ENCODE data around the gene C1QL1.

C1QL1 gene

GRCh38 chr17:44926821-44927525, 41.1 kb downstream of the C1QL1 start:
- FAIRE-seq (no peak), DNase-seq (ENCODE audit: insufficient read length, low spot score) (no peak)
- TF ChIP-seq PAX5 (IDR thresholded peaks at IDR 0.05; ENCODE audit: insufficient read depth, low read length, severe bottlenecking), result no peak
- no peak for TF ChIP-seq POU2F2 (IDR thresholded peaks at IDR 0.05; ENCODE audit: low read depth, low read length)
- TF ChIP-seq POLR2A (IDR thresholded peaks at IDR 0.05; ENCODE audit: low read depth, low read length), result no peak
- TF ChIP-seq TAF1 (IDR thresholded peaks at IDR 0.05; ENCODE audit: low read depth, low read length), result no peak
- TF ChIP-seq SPI1 (IDR thresholded peaks at IDR 0.05; ENCODE audit: low read depth, low read length), result no peak
- TF ChIP-seq POLR2AphosphoS5 (IDR thresholded peaks at IDR 0.05; ENCODE audit: low read depth, low read length), result no peak

- DNase-seq (ENCODE audit: insufficient read length, low spot score), result no peak
- FAIRE-seq, result no peak
- no peak for TF ChIP-seq POLR2A (IDR thresholded peaks at IDR 0.05; ENCODE audit: low read depth, low read length)
- TF ChIP-seq TAF1 (IDR thresholded peaks at IDR 0.05; ENCODE audit: low read depth, low read length), result no peak
- no peak for TF ChIP-seq POLR2AphosphoS5 (IDR thresholded peaks at IDR 0.05; ENCODE audit: low read depth, low read length)
- TF ChIP-seq PAX5 (IDR thresholded peaks at IDR 0.05; ENCODE audit: insufficient read depth, low read length, severe bottlenecking), result no peak
Observed at GRCh38 chr17:44925731-44926697, 42.1 kb downstream of the C1QL1 start.

DNA sequence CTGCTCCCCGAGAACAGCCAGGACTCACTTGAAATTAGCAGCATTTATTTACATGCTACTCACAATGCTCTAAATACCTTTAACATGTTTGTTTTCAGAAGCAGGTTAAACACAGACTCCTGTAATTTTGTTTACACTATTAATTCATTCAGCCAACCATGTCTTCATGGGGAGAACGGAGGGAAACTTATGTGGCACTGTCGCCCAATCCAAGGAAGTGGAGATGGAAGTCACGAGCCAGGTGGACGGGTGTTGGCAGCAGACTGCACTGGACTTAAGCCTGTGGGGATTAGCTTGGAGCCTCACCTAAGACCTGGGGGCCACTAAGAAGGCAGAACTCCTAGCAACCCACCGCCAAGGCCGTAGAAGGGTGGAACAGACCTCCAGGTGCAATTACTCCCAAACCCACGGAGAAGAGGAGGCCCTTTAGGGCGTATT, 44.0 kb downstream of the C1QL1 start:
- FAIRE-seq (no peak), DNase-seq (ENCODE audit: insufficient read length, low spot score) (no peak)
- TF ChIP-seq POU2F2 (IDR thresholded peaks at IDR 0.05; ENCODE audit: low read depth, low read length) (no peak), SPI1 (IDR thresholded peaks at IDR 0.05; ENCODE audit: low read depth, low read length) (no peak), POLR2A (IDR thresholded peaks at IDR 0.05; ENCODE audit: low read depth, low read length) (no peak), PAX5 (IDR thresholded peaks at IDR 0.05; ENCODE audit: insufficient read depth, low read length, severe bottlenecking) (no peak), TAF1 (IDR thresholded peaks at IDR 0.05; ENCODE audit: low read depth, low read length) (no peak), POLR2AphosphoS5 (IDR thresholded peaks at IDR 0.05; ENCODE audit: low read depth, low read length) (no peak)

- FAIRE-seq (no peak), DNase-seq (ENCODE audit: insufficient read length, low spot score) (no peak)
- TF ChIP-seq TAF1 (IDR thresholded peaks at IDR 0.05; ENCODE audit: low read depth, low read length) (no peak), POLR2A (IDR thresholded peaks at IDR 0.05; ENCODE audit: low read depth, low read length) (no peak), PAX5 (IDR thresholded peaks at IDR 0.05; ENCODE audit: insufficient read depth, low read length, severe bottlenecking) (no peak), POLR2AphosphoS5 (IDR thresholded peaks at IDR 0.05; ENCODE audit: low read depth, low read length) (no peak), POU2F2 (IDR thresholded peaks at IDR 0.05; ENCODE audit: low read depth, low read length) (no peak), SPI1 (IDR thresholded peaks at IDR 0.05; ENCODE audit: low read depth, low read length) (no peak)
Observed at GRCh38 chr17:44922746-44923470, 45.2 kb downstream of the C1QL1 start.

GRCh38 chr17:44922136-44922535, 46.0 kb downstream of the C1QL1 start:
- TF ChIP-seq PAX5 (IDR thresholded peaks at IDR 0.05; ENCODE audit: insufficient read depth, low read length, severe bottlenecking), result no peak
- TF ChIP-seq SPI1 (IDR thresholded peaks at IDR 0.05; ENCODE audit: low read depth, low read length), result no peak
- no peak for TF ChIP-seq POU2F2 (IDR thresholded peaks at IDR 0.05; ENCODE audit: low read depth, low read length)
- TF ChIP-seq TAF1 (IDR thresholded peaks at IDR 0.05; ENCODE audit: low read depth, low read length), result no peak
- TF ChIP-seq POLR2AphosphoS5 (IDR thresholded peaks at IDR 0.05; ENCODE audit: low read depth, low read length), result no peak
- no peak for TF ChIP-seq POLR2A (IDR thresholded peaks at IDR 0.05; ENCODE audit: low read depth, low read length)
- DNase-seq (ENCODE audit: insufficient read length, low spot score) (no peak), FAIRE-seq (no peak)

DNA sequence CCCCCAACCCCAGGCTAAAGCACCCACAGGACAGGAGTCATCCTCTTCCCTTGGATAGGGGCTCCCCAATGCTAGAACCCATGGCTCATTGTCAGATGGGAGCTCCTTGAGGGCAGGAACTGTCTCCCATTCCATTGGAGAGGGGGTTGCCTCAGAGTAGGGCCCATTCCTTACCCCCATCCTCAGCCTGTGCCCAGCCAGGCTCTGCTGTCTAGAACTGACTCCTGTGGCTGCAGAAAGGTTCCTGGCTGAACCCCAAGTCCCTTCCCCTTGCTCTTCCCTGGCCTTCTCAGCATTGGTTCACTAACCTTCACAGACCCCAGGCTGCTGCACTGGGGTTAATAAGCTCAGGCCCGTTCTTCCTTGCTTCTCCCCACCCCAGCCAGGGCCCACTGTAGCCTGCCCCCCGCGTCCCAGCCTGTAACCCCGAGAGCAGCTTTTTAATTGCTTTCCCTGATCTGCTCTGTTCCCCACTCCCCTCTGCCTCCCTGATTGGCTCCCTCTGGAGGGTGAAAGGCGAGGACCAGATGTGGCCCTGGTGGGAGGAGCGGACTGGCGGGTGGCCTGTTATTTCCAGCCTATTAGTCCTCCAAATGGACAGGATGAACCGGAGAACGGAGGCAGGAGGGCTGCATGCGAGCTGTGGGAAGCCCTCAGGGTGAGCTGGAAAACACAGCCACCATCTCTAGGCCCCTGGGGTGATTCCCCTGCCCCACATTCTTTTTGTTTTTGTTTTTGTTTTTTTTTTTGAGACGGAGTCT, 46.8 kb downstream of the C1QL1 start:
- no peak for FAIRE-seq

GRCh38 chr17:44920565-44920940, 47.5 kb downstream of the C1QL1 start:
- FAIRE-seq (no peak), DNase-seq (ENCODE audit: insufficient read length, low spot score) (no peak)
- TF ChIP-seq TAF1 (IDR thresholded peaks at IDR 0.05; ENCODE audit: low read depth, low read length), result no peak
- no peak for TF ChIP-seq POLR2AphosphoS5 (IDR thresholded peaks at IDR 0.05; ENCODE audit: low read depth, low read length)
- no peak for TF ChIP-seq PAX5 (IDR thresholded peaks at IDR 0.05; ENCODE audit: insufficient read depth, low read length, severe bottlenecking)
- TF ChIP-seq POLR2A (IDR thresholded peaks at IDR 0.05; ENCODE audit: low read depth, low read length), result no peak
- no peak for TF ChIP-seq SPI1 (IDR thresholded peaks at IDR 0.05; ENCODE audit: low read depth, low read length)
- TF ChIP-seq POU2F2 (IDR thresholded peaks at IDR 0.05; ENCODE audit: low read depth, low read length), result no peak

More for the DNA sequence above, 46.8 kb downstream of the C1QL1 start:
- DNase-seq (ENCODE audit: insufficient read length, low spot score), result no peak
- TF ChIP-seq POLR2AphosphoS5 (IDR thresholded peaks at IDR 0.05; ENCODE audit: low read depth, low read length) (no peak), POLR2A (IDR thresholded peaks at IDR 0.05; ENCODE audit: low read depth, low read length) (no peak)

DNA sequence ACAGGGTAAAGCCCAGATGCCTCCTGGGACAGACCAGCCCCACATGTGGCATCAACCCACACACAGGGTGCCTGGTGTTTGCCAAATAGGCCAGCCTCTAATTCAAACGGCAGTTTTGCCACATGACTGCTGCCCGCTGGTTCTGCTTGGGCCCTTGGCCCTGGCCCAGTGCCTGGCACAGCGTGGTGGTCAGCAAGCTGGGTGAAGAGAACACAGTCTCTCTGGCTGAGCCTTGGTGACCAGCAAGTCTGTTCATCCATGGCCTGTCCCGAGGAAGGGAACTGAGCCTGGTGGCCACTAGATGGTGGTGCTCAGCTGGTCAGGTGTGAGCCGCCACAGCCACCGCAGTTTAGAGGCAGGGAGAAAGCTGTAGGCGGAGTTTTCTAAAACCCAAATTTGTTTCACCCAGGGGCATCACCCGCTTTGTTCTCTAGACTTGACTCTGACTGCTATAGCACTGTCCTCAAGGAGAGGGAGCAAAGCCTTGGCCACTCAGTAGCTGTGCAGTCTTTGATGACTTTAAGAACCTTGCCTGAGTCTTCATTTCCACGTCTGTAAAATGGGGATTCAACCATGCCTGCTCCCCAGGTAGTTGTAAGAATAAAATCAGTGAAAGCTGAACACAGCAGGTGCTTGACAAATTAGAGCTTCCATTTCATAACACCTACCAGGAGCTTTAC, 48.1 kb downstream of the C1QL1 start:
- TF ChIP-seq PAX5 (IDR thresholded peaks at IDR 0.05; ENCODE audit: insufficient read depth, low read length, severe bottlenecking) (no peak), POU2F2 (IDR thresholded peaks at IDR 0.05; ENCODE audit: low read depth, low read length) (0 out of 2 replicates have a peak, but pooled peaks have one; percentile 30), POLR2AphosphoS5 (IDR thresholded peaks at IDR 0.05; ENCODE audit: low read depth, low read length) (no peak), SPI1 (IDR thresholded peaks at IDR 0.05; ENCODE audit: low read depth, low read length) (no peak)
- peak; percentile 96 for FAIRE-seq
- DNase-seq (ENCODE audit: insufficient read length, low spot score), result peak; percentile 83
